WERI-Rb-1 (cell line): ENCODE data around the gene MT1E.

ENCODE experiments used
- DNase-seq: peaks from one replicate; pipeline ENCODE4 v3.0.0-alpha.2; 2020
- H3K27ac ChIP-seq: fragments of 250-450 bp; sonication (Bioruptor Pico); 2 replicates; pipeline ENCODE4 v1.5.1; 2020; ENCODE audit warnings: mild to moderate bottlenecking, moderate library complexity
- H3K27me3 ChIP-seq: fragments of 250-450 bp; sonication (Bioruptor Pico); 2 replicates; pipeline ENCODE4 v1.5.1; 2021; ENCODE audit warnings: mild to moderate bottlenecking, low read depth, moderate library complexity; ENCODE audit not compliant: insufficient read depth, severe bottlenecking
- H3K36me3 ChIP-seq: fragments of 250-450 bp; sonication (Bioruptor Pico); 2 replicates; pipeline ENCODE4 v1.5.1; 2020; ENCODE audit warnings: mild to moderate bottlenecking, moderate library complexity
- H3K4me3 ChIP-seq: 2 replicates; pipeline ENCODE4 v1.5.1; 2011; ENCODE audit warnings: low read depth, mild to moderate bottlenecking, control low read depth, low read length
- H3K9me3 ChIP-seq: fragments of 250-450 bp; sonication (Bioruptor Pico); 2 replicates; pipeline ENCODE4 v1.5.1; 2021; ENCODE audit warnings: mild to moderate bottlenecking, moderate library complexity; ENCODE audit not compliant: severe bottlenecking
- TF ChIP-seq, protein P1 (sequence below): IDR thresholded peaks from 2 replicates; pipeline ENCODE4 v1.5.1; 2011; ENCODE audit warnings: low read depth, mild to moderate bottlenecking, control low read depth, inconsistent platforms, low read length

Gene MT1E

DNA sequence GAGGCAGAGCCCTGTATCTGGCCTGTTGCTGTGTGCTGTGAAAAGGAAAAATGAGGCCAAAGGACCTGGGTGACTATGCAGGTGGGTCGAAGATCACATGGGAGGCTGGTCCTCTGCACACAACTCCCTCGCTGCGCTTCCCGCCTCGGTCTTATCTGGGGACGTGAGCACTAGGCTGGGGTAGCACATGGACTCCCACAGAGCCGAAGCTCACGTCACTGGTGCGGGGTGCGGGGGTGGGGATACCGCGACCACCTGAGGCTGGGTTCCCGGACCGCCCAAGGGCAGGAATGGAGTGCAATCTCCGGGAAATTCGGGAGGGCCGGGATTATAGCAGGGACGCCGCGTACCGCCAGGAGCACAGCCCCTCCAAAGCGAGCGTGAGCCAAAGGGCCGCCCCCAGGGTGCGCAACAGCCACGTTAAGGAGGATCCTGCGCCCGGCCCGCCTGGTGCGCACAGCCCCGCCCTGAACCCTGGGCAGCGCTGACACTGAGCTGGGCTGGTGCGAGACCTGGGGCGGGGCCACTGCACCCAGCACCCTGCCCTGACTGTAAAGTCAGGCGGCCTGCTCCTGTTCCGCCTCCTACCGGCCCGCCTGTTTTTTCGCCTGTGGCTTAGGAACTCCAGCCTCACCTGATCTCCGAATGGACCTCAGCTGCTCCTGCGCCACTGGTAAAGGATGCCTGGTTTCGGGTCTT, 17.6 kb downstream of the MT1E start:
- DNase-seq = no peak
- Histone ChIP-seq H3K9me3 (no peaks in the 10 kb centered on the region), H3K27me3 (no peaks in the 10 kb centered on the region), H3K27ac (no peak overlapping the region), H3K4me3 (no peak overlapping the region), H3K36me3 (no peaks in the 10 kb centered on the region)
- TF ChIP-seq, protein P1, sequence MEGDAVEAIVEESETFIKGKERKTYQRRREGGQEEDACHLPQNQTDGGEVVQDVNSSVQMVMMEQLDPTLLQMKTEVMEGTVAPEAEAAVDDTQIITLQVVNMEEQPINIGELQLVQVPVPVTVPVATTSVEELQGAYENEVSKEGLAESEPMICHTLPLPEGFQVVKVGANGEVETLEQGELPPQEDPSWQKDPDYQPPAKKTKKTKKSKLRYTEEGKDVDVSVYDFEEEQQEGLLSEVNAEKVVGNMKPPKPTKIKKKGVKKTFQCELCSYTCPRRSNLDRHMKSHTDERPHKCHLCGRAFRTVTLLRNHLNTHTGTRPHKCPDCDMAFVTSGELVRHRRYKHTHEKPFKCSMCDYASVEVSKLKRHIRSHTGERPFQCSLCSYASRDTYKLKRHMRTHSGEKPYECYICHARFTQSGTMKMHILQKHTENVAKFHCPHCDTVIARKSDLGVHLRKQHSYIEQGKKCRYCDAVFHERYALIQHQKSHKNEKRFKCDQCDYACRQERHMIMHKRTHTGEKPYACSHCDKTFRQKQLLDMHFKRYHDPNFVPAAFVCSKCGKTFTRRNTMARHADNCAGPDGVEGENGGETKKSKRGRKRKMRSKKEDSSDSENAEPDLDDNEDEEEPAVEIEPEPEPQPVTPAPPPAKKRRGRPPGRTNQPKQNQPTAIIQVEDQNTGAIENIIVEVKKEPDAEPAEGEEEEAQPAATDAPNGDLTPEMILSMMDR = no peak

DNA sequence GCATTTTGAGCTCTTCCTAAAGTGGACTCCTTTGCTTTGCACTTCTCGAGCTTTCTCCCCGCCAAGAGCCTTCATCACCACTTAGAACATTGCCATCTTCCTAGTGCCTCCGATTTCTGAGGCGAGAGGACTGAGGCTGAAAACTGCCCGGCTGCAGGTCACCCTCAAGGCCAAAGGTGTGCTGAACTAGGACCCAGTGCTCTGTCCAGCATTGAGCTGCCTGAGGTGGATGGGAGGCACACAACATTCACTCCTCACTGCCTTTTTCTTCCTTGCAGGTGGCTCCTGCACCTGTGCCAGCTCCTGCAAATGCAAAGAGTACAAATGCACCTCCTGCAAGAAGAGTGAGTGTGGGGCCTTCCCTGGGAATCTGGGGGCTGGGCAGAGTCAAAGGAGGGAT, 18.3 kb downstream of the MT1E start:
- no peak for DNase-seq
- H3K27me3 ChIP-seq = no peaks in the 10 kb centered on the region
- H3K27ac ChIP-seq = no peak overlapping the region
- TF ChIP-seq, protein P1 = no peak
- no peaks in the 10 kb centered on the region for H3K9me3 ChIP-seq
- no peaks in the 10 kb centered on the region for H3K36me3 ChIP-seq
- H3K4me3 ChIP-seq = no peak overlapping the region

DNA sequence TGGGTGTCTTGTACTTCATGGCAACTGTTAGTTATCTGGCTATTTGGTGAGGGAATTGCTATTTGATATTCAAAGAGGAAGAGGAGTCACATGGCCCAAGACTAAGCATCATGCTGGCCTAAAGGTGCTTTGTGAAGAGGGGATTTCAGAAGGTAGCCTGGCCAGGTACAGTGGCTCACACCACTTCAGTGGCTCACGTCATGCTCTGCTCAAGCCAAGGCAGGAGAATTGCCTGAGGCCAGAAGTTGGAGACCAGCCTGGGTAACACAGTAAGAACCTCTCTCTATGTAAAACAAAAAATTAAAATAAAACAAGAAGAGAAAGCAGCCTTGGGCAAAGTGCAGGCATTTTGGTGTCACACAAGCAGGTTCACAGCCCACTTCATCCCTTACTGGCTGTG, 19.7 kb downstream of the MT1E start:
- no peaks in the 10 kb centered on the region for H3K27me3 ChIP-seq
- no peak for DNase-seq

DNA sequence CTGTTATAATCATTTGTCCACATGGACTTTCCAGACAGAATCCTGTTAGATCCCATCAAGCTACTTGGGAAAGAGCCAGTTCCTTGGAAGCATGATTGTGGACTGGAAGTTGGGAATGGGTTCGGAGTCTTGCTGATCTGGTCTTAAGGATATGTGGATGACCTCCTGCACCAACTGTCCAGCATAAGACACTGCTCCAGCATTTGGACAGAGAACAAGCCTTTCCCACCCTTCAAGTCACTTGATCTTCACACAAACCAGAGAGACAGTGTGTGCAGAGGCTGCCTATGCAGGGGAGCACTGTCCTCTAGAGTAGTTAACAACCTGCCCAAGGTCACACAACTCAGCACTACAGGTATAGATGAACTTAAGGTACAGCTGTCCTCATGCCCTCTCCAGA, 20.3 kb downstream of the MT1E start:
- no peaks in the 10 kb centered on the region for H3K27me3 ChIP-seq
- no peak overlapping the region for H3K4me3 ChIP-seq
- no peaks in the 10 kb centered on the region for H3K9me3 ChIP-seq
- TF ChIP-seq, protein P1 = no peak
- no peaks in the 10 kb centered on the region for H3K36me3 ChIP-seq
- no peak for DNase-seq
- H3K27ac ChIP-seq = no peak overlapping the region

More for the DNA sequence above, 19.7 kb downstream of the MT1E start:
- H3K9me3 ChIP-seq = no peaks in the 10 kb centered on the region
- TF ChIP-seq, protein P1 = no peak
- H3K4me3 ChIP-seq = no peak overlapping the region
- H3K27ac ChIP-seq = no peak overlapping the region
- H3K36me3 ChIP-seq = no peaks in the 10 kb centered on the region

DNA sequence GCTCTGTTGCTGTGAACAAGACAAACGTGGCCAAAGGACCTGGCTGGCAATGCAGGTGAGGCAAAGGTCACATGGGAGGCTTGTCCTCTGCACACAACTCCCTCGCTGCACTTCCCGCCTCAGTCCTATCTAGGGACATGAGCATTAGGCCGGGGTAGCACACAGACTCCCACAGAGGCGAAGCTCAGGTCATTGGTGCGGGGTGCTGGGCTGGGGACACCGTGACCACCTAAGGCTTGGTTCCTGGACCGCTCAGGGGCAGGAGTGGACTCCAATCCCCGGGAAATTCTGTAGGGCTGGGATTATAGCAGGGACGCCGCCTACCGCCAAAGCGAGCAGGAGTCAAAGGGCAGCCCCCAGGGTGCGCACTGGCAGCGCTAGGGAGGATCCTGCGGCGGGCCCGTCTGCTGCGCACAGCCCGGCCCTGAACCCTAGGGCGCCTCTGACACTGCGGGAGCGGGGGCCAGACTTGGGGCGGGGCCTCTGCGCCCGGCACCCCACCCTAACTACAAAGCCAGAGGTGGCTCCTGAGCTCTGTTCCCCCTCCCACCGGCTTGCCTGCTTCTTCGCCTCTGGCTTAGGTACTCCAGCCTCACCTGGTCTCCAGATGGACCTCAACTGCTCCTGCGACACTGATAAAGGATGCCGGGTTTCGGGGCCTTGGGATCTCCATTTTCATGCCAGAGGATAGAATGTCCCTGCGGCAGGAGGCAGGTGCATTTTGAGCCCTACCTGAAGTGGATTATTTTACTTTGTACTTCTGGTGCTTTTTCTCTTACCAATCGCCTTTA, 22.3 kb downstream of the MT1E start:
- DNase-seq = no peak
- TF ChIP-seq, protein P1 = no peak
- H3K27ac ChIP-seq = no peak overlapping the region
- no peaks in the 10 kb centered on the region for H3K9me3 ChIP-seq
- H3K36me3 ChIP-seq = no peaks in the 10 kb centered on the region
- H3K4me3 ChIP-seq = no peak overlapping the region
- no peaks in the 10 kb centered on the region for H3K27me3 ChIP-seq

DNA sequence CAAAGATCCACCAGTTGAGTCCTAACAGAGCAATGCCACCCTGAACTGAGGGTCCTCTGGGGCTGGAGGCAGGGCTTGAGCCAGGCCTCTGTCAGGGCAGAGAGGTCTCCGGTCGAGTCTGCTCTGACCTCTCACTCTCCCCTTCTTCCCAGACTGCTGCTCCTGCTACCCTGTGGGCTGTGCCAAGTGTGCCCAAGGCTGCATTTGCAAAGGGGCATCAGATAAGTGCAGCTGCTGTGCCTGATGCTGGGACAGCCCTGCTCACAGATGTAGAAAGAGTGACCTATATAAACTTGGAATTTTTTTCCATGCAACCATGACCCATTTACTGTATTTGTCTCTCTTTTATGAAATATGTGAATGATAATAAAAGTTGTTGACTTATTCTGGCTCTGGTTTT, 23.7 kb downstream of the MT1E start:
- TF ChIP-seq, protein P1 = no peak
- Histone ChIP-seq H3K36me3 (no peaks in the 10 kb centered on the region), H3K27me3 (no peaks in the 10 kb centered on the region)

More for the DNA sequence above, 23.7 kb downstream of the MT1E start:
- no peak for DNase-seq
- Histone ChIP-seq H3K9me3 (no peaks in the 10 kb centered on the region), H3K27ac (no peak overlapping the region), H3K4me3 (no peak overlapping the region)
